Activated naive CD4-positive, alpha-beta T cell treated with anti-CD3 and anti-CD28 coated beads for 36 hours (primary cell): ENCODE results near the gene SLC35E1. TPM values are rescaled to one million over a fixed set of nuclear protein-coding genes. Genes with fewer than 3 reads are reported as not detected.

ENCODE experiments used
- CTCF ChIA-PET: fragments of 350-600 bp; sonication (Branson Sonifier 250); formaldehyde crosslinking; loops from one replicate; lab custom pipeline; 2021; ENCODE audit warnings: antibody characterized with exemption; lab: Charles Lee
- DNase-seq: peaks from one replicate; pipeline ENCODE4 v3.0.0-alpha.2; 2020
- H3K27ac Mint-ChIP-seq: one replicate; pipeline ENCODE4 v1.8.0; 2021; ENCODE audit warnings: mild to moderate bottlenecking, mixed read lengths
- H3K27me3 Mint-ChIP-seq: one replicate; pipeline ENCODE4 v1.8.0; 2021; ENCODE audit warnings: low read depth, mixed read lengths
- H3K36me3 Mint-ChIP-seq: one replicate; pipeline ENCODE4 v1.8.0; 2021; ENCODE audit warnings: low read depth, mixed read lengths
- H3K4me1 Mint-ChIP-seq: one replicate; pipeline ENCODE4 v1.8.0; 2021; ENCODE audit warnings: low read depth, mixed read lengths
- H3K4me3 Mint-ChIP-seq: one replicate; pipeline ENCODE4 v1.8.0; 2021; ENCODE audit warnings: mild to moderate bottlenecking, moderate library complexity, mixed read lengths
- H3K9me3 Mint-ChIP-seq: one replicate; pipeline ENCODE4 v1.8.0; 2021; ENCODE audit warnings: mixed read lengths
- intact Hi-C: fragments of 100-400 bp; cut with micrococcal nuclease; formaldehyde crosslinking; loops from one replicate; pipeline ENCODE4 v1.15.1; 2023
- total RNA-seq, 2 experiments: library from RNA; stranded (reverse); gene quantifications; one replicate each; pipeline ENCODE4 v1.2.3, GENCODE V29; 2021

Gene SLC35E1
- total RNA-seq, 2 experiments from 2014 or later, result 21.7 to 22.1 TPM

DNA sequence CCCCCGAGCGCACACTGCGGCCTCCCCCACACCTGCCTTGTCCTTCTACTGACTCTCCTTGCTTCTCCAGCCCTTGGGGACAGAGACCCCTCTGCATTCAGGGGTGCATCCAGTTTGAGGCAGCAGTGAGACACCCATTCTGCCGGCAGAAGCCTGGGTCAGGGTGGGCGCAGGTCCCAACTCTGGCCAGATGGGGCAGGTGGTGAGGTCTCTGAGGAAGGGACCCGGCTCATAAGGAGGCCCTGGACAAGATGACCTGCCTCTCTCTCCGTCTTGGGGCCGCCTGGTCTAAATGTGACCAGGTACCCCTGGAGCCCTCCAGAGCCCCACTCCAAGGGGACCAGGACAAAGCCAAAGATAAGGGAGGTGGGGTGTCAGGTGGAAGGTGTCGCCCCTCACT, 36.1 kb downstream of the SLC35E1 start:
- H3K9me3 Mint-ChIP-seq, result no peaks in the 10 kb centered on the region
- no peak overlapping the region for H3K4me3 Mint-ChIP-seq
- no peaks in the 10 kb centered on the region for H3K27me3 Mint-ChIP-seq
- intact Hi-C loops, result no loop called here
- peaks cover 45% of the 10 kb centered on the region for H3K36me3 Mint-ChIP-seq
- DNase-seq, result no peak
- no peak overlapping the region for H3K27ac Mint-ChIP-seq
- CTCF ChIA-PET, result interaction anchor here (1.2 kb wide), 1 partner anchor 91 kb away, joined by 3 read pairs; no protein-coding TSS in a partner anchor
- H3K4me1 Mint-ChIP-seq, result peaks cover 34% of the 10 kb centered on the region

DNA sequence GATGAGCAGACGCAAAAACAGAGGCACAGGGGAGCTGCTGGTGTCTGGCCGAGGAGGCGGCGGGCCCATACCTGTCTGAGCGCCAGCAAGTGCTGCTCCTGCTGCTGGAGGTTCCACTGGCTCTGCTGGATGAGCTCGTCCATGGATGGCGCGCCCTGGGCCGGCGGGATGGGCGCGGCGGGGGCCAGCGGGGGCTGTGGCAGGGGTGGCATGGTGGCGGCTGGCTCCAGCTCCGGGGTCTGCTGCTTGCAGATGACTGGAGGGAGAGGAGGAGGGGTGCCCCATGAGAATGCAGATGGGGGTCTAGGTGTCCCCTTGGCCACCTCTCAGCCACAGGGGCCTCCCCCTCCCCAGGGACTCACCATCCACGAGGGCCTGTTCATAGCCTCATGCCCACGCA, 36.8 kb downstream of the SLC35E1 start:
- intact Hi-C loops, result no loop called here
- peaks cover 45% of the 10 kb centered on the region for H3K36me3 Mint-ChIP-seq
- H3K27ac Mint-ChIP-seq, result no peak overlapping the region

DNA sequence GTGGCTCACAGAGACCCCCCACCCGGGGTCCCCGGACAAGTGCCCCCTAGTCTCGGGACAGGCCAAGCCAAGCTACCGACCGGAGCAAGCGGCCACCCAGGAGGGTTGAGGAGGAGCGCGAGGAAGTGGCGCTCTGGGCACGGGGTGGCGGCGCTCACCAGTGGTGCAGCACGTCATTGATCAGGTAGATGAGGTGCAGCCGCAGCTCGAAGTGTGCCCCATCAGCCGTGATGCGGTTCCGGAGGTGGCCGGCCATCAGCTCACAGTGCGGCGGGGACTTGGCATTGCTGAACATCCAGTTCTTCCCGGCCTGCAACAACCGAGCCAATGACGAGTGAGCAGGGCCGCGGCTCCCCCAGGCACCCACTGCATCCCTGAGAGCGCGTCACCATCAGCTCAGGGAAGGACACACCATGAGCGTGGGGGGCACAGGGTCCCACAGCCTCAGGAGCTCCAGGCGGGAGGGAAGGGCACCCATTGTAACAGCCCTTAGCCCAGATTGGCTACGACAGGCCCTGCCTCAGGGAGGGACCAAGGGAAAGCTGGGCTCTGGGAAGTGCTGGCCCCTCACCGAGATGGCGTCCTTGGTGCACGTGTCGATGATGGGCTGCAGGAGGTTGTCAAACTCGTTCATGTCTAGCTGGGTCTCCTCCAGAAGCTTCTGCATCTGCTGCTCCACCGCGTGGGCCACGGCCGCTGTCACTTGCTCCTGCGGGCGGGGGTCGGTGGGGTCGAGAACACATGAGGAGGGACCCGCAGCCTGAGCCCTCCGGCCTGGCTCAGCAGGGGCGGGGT, 39.6 kb downstream of the SLC35E1 start:
- H3K36me3 Mint-ChIP-seq, result peaks cover 35% of the 10 kb centered on the region
- H3K27me3 Mint-ChIP-seq, result no peaks in the 10 kb centered on the region
- CTCF ChIA-PET, result no interaction called here
- H3K4me1 Mint-ChIP-seq, result peaks cover 5% of the 10 kb centered on the region
- no peak overlapping the region for H3K4me3 Mint-ChIP-seq
- H3K9me3 Mint-ChIP-seq, result no peaks in the 10 kb centered on the region
- no peak overlapping the region for H3K27ac Mint-ChIP-seq
- intact Hi-C loops, result no loop called here
- no peak for DNase-seq

More for the DNA sequence above, 36.8 kb downstream of the SLC35E1 start:
- Mint-ChIP-seq H3K9me3 (no peaks in the 10 kb centered on the region), H3K27me3 (no peaks in the 10 kb centered on the region), H3K4me3 (no peak overlapping the region), H3K4me1 (peaks cover 27% of the 10 kb centered on the region)
- CTCF ChIA-PET, result interaction anchor here (1.2 kb wide), 1 partner anchor 92 kb away, joined by 3 read pairs; no protein-coding TSS in a partner anchor
- DNase-seq, result no peak

GRCh38 chr19:16531380-16531669, 40.9 kb downstream of the SLC35E1 start:
- no peaks in the 10 kb centered on the region for H3K9me3 Mint-ChIP-seq
- intact Hi-C loops, result no loop called here
- H3K36me3 Mint-ChIP-seq, result peaks cover 30% of the 10 kb centered on the region
- DNase-seq, result no peak
- H3K4me1 Mint-ChIP-seq, result no peaks in the 10 kb centered on the region
- no peaks in the 10 kb centered on the region for H3K27me3 Mint-ChIP-seq
- H3K4me3 Mint-ChIP-seq, result no peak overlapping the region
- CTCF ChIA-PET, result no interaction called here
- H3K27ac Mint-ChIP-seq, result no peak overlapping the region

DNA sequence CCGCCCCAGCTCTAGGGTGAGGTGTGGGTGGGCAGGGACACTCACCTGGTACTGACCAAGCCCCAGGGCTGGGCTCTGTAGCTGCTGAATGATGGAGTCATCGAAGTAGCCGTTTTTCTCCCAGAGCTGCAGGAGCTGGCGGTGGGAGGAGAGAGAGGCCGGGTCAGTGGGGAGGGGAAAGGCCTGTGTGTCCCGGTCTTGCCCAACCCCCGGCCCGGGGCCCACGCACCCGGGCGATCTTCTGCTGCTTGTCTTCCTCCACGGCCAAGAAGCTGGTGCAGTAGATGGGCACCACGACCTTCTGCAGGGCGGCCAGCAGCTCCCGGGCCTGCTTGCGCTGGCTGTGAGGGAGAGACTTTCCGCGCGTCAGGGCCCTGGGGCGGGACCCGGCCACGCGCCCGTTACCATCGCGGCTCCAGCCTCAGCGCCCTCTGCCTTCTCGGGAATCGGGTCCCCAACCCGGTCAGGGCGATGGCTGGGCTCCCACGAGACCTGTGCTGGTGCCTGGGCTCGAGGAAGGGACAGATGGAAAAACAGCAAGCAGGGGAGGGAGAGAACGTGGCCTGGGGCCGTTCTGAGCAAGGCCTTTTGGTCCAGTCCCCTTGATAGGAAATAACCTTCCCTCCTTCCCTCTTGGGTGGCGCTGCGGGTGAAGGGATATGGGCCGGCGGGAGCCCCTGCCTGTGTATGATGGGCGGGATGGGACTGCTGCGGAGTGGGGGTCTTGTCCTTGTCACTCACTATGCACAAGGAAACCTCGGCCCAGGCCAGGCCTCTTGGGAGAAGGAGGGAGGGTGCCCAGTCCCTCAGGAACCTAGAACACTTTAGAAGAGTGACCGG, 41.5 kb downstream of the SLC35E1 start:
- H3K4me3 Mint-ChIP-seq, result no peak overlapping the region
- no peak for DNase-seq
- no peak overlapping the region for H3K27ac Mint-ChIP-seq
- peaks cover 32% of the 10 kb centered on the region for H3K36me3 Mint-ChIP-seq
- H3K27me3 Mint-ChIP-seq, result no peaks in the 10 kb centered on the region
- CTCF ChIA-PET, result no interaction called here
- no peaks in the 10 kb centered on the region for H3K4me1 Mint-ChIP-seq
- H3K9me3 Mint-ChIP-seq, result no peaks in the 10 kb centered on the region
- intact Hi-C loops, result no loop called here

GRCh38 chr19:16529466-16530144, 42.6 kb downstream of the SLC35E1 start:
- Mint-ChIP-seq H3K27ac (no peak overlapping the region), H3K36me3 (peaks cover 30% of the 10 kb centered on the region), H3K4me1 (no peaks in the 10 kb centered on the region), H3K4me3 (no peak overlapping the region), H3K9me3 (no peaks in the 10 kb centered on the region), H3K27me3 (no peaks in the 10 kb centered on the region)
- intact Hi-C loops, result no loop called here
- CTCF ChIA-PET, result no interaction called here
- no peak for DNase-seq

- Mint-ChIP-seq H3K4me1 (no peaks in the 10 kb centered on the region), H3K27ac (no peak overlapping the region), H3K9me3 (no peaks in the 10 kb centered on the region), H3K4me3 (no peak overlapping the region), H3K36me3 (peaks cover 38% of the 10 kb centered on the region), H3K27me3 (no peaks in the 10 kb centered on the region)
- peak; percentile 57 for DNase-seq
- CTCF ChIA-PET, result no interaction called here
- intact Hi-C loops, result no loop called here
Observed at GRCh38 chr19:16527971-16528521, 44.2 kb downstream of the SLC35E1 start.

GRCh38 chr19:16527334-16527935, 44.8 kb downstream of the SLC35E1 start:
- Mint-ChIP-seq H3K9me3 (no peaks in the 10 kb centered on the region), H3K36me3 (peaks cover 42% of the 10 kb centered on the region), H3K27me3 (no peaks in the 10 kb centered on the region), H3K27ac (no peak overlapping the region), H3K4me3 (no peak overlapping the region), H3K4me1 (no peaks in the 10 kb centered on the region)
- CTCF ChIA-PET, result interaction anchor here (0.7 kb wide), 1 partner anchor 151 kb away, joined by 3 read pairs; no protein-coding TSS in a partner anchor
- intact Hi-C loops, result no loop called here
- no peak for DNase-seq

DNA sequence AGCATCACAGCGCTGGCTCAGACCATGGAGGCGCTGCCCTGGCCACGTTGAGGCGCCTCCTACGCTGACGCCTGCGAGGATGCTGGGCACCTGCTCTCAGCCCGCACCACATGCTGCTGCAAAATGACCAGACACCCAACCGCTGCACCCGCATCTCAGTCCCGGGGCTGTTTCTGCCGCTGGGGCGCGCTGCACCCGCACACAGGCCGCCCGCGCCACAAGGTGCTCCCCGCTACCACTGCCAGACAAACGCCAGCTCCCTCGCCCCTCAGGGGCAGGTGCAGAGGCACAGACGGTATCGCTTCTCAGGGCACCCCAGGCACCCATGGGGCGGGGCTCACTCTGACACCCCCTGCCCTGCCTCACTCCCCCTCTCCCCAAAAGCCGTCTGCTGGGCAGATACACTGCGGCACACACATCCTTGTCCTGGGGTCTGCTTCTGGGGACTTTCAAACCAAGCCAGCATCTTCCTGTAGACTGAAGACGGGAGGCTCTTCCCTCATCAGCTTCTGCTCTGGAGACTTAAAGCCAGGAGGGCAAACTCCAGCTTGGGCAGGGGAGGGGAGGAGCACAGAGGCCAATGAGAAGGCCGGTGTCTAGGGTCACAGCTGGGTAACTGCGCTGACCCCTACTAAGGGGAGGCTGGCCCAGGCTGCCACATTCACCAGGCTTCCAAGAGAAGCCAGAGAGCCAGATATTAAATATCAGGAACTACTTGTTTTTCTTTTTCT, 46.3 kb downstream of the SLC35E1 start:
- no peak overlapping the region for H3K4me3 Mint-ChIP-seq
- intact Hi-C loops, result no loop called here
- CTCF ChIA-PET, result no interaction called here
- no peak overlapping the region for H3K27ac Mint-ChIP-seq
- no peak for DNase-seq
- peaks cover 31% of the 10 kb centered on the region for H3K36me3 Mint-ChIP-seq
- H3K27me3 Mint-ChIP-seq, result no peaks in the 10 kb centered on the region
- H3K9me3 Mint-ChIP-seq, result no peaks in the 10 kb centered on the region
- H3K4me1 Mint-ChIP-seq, result no peaks in the 10 kb centered on the region

DNA sequence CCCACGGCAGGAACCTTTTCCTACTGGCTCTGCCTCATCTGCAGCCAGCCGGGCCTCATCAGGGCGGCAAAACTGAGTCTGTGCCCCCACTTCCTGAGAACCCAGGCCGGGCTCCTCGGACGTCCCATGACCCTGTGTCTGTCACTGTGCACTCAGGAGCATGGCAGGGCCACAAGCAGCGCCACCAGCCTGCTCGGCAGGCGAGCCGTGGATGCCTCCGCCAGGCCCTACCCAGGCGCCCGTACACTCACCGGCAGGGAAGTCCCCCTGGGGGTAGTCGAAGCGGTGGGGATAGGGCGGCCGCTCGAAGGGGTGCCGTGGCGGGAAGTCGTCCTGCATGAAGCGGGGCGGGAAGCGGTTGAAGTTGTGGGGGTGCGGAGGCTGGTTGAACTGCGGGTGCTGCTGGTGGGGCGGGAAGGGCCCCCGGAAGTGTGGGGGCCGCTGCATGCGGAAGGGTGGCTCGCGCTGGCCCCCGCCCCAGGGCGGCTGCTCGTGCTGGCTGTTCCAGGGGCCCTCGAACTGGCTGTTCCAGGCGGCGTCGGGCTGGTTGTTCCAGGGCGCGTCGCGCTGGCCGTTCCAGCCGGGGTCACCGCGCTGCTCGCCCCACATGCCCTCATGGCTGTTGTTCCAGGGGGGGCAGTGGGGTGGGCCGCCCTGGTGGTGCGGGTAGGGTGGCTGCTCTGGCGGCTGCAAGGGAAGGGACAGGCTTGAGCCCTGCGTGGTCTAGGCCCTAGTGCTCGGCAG, 47.1 kb downstream of the SLC35E1 start:
- CTCF ChIA-PET, result no interaction called here
- intact Hi-C loops, result no loop called here

More for the DNA sequence above, 47.1 kb downstream of the SLC35E1 start:
- no peaks in the 10 kb centered on the region for H3K9me3 Mint-ChIP-seq
- no peak for DNase-seq
- H3K4me1 Mint-ChIP-seq, result no peaks in the 10 kb centered on the region
- peaks cover 36% of the 10 kb centered on the region for H3K36me3 Mint-ChIP-seq
- no peaks in the 10 kb centered on the region for H3K27me3 Mint-ChIP-seq
- no peak overlapping the region for H3K27ac Mint-ChIP-seq
- H3K4me3 Mint-ChIP-seq, result no peak overlapping the region
